OCI-M2 (cell line): ENCODE results near the gene GRM8.
"Not testable (repeated sequence)": the region's sequence is repeated elsewhere in the genome, so short reads cannot be mapped to it uniquely, and the experiment has no call there.

ENCODE experiments used
- DNase-seq: peaks from one replicate; lab custom pipeline; 2025; ENCODE audit not compliant: unreplicated experiment; lab: John Stamatoyannopoulos, UW

The GRM8 gene

GRCh38 chr7:126931581-126931980, 321.2 kb downstream of the GRM8 start:
- no peak for DNase-seq

- DNase-seq, result no peak
Observed at GRCh38 chr7:126930166-126930565, 322.6 kb downstream of the GRM8 start.

- DNase-seq, result no peak
Observed at GRCh38 chr7:126924477-126924876, 328.3 kb downstream of the GRM8 start.

- DNase-seq, result not testable (repeated sequence)
Observed at GRCh38 chr7:126911627-126912026, 341.1 kb downstream of the GRM8 start.

- DNase-seq, result not testable (repeated sequence)
Observed at GRCh38 chr7:126908564-126908963, 344.2 kb downstream of the GRM8 start.

DNA sequence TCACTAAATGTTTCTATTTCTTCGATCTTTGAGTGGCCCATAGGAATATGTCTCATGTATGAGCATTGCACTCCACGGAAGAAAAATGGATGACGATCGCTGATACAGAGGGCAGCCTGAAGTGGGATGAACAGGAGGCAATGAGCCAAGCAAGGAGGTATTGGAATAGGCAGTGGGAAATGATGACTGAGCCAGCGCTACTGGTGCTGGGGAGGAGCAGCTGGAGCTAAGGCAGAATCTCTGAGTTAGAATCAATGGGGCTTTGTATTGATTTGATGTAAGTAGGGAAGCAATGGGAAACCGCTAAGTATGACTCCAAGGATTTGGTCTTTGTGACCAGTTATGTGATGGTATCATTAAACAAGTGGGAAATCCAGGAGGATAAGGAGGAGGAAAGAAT, 345.1 kb downstream of the GRM8 start:
- not testable (repeated sequence) for DNase-seq

GRCh38 chr7:126905255-126905654, 347.5 kb downstream of the GRM8 start:
- DNase-seq, result not testable (repeated sequence)

GRCh38 chr7:126901041-126901765, 351.5 kb downstream of the GRM8 start:
- not testable (repeated sequence) for DNase-seq

DNA sequence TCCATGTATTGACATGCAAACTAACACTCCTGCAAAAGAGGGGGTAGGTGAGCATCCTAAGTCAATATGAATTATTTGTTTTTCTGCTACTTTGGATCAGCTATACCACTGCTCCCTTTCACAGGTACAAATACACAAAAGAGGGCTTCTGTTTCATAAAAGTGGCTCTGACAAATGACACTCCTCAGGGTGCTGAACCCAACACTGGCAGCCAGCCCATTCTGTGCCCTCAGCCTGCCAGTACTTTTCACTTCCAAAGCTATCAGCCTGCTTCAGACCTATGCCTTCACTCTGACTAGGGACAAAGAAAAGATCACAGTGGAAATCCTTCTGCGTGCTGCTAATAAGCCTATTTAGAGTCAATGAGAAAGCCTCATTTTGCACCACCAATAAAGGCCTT, 364.8 kb downstream of the GRM8 start:
- DNase-seq, result not testable (repeated sequence)

GRCh38 chr7:126887560-126887959, 365.2 kb downstream of the GRM8 start:
- not testable (repeated sequence) for DNase-seq

- not testable (repeated sequence) for DNase-seq
Observed at GRCh38 chr7:126882730-126883129, 370.0 kb downstream of the GRM8 start.

GRCh38 chr7:126881908-126882307, 370.8 kb downstream of the GRM8 start:
- not testable (repeated sequence) for DNase-seq

DNA sequence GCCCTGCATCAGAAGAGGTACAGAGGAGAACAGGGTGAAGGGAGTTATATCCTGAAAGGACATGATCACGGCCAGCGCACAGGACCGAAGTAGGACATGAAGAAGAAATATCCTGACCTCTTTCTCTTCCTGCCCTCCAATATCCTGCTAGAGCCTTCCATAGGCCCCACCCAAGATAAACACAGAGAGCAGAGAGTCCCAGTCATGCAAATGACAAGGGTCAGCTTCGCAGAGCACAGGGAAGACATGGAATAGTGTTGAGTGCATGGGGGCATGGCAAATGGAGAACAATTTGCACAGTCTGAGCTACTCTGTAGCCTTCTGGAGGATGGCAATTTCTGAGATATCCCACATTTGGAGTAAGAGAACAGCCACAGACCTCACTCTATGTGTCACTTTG, 371.4 kb downstream of the GRM8 start:
- DNase-seq, result no peak

DNA sequence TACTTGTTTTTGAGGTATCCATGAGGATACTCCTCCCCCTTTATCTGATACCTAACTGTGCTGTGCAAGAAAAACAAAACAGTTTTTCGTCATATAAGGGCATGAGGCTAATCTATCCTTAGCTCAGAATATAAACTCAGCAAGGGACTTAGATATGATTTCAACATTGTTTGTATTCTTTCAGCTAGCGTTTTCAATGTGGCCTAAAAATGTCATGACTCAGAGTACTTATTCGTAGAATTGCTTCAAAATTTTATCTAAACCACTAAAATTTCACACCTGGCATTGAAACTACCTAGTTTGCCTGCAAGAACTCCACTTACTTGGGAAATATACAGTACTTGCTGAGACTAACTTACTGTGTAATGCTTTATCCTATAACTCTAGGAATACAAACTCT, 376.2 kb downstream of the GRM8 start:
- not testable (repeated sequence) for DNase-seq

DNA sequence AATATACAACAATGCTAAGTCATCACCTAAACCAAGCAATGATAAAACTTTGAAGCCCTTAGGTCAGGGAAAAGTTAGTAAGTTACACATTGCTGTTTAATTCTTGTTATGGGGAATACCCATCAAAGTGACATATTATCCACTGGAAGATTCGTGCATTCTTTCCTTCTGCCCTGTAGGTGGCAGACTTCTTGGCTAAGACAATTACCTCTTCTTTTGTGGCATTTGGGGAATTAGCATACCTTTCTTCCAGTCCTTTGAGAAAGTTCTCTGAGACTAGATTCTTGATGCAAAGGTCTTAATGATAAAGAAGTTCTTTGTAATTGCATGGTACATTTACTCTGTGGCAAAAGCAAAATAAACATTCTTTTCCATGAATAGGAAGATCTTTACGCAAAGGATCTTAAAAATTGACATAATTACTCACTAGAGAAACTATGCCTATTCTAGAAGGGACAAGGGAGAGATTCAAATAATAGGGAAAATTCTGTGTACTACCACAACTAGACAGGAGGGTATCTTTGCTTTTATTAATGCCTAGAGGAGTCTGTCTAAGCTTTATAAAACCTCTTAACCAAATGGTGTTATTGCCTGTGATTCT, 395.9 kb downstream of the GRM8 start:
- no peak for DNase-seq

DNA sequence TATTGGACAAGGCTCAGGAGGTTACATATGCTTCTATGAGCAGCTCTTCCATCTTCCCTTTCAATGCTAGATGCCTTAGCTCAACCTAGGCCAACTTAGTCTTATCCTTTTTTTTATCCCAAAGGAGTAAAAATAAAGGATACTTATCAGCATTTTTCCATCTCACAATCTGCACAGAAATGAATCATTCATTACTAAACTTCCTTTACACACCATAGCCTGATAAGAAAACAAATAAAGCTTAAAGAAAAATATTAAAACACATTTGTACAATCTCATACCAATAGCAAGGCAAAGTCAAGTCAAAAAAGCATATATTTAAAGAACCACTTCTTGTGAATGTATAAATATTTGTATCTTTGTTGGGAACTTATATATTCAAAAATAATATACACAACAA, 407.4 kb downstream of the GRM8 start:
- DNase-seq, result no peak

DNA sequence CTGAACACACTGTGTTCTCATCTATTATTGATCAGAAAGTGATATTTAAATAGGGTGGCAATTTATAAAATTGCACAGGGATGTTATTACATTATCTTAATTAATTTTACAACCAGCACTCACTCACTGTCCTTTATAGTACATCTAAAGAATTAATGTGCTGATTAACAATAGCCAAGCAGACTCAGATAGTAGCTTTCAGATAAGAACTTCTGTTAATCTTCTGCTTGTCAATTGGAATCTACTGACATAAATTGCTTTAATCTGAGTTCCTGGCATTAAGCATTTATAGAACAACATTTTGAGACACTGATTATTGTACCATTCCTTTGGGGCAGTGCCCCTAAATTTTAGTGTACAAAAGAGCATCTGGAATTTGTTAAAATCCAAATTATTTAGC, 408.9 kb downstream of the GRM8 start:
- DNase-seq, result no peak

DNA sequence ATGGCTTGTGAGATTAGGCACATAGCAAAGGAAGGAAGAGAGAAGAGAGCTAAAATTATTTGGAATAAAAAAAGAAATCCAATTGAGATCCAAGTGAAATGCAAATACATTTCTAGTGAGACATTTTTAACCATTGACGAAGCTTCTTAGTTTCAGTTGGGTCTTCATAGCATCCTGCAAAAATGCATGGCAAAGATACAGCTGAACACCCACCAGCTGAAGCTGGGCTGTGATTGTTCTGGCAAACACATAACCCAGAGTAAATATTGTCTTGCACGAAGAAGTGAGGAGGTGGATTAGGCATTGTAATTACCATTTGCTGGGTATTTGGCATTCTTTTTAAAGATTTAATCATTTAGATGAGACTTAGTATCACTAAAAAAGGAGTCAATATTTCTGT, 409.4 kb downstream of the GRM8 start:
- DNase-seq, result no peak

- DNase-seq, result no peak
Observed at GRCh38 chr7:126842451-126842850, 410.3 kb downstream of the GRM8 start.

- no peak for DNase-seq
Observed at GRCh38 chr7:126840869-126841268, 411.9 kb downstream of the GRM8 start.

- DNase-seq, result no peak
Observed at GRCh38 chr7:126839624-126840023, 413.1 kb downstream of the GRM8 start.

DNA sequence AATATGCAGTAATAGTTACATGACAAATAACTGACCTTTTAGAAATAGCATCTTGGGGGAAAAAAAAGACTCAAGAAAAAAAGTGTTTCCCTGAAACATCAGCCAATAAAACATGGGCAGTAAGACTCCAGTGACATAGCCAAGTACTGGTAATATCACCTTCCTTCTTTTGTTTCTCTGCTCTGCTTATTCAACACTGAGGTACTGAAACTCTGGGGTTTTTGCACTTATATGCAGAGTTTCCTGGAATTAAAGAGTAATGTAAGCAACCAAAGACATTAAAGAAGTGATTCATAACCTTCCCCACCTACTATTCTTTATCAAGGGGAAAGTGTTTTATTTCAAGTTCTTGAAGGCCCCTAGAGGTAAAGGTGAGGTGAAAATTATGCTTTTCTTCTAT, 414.5 kb downstream of the GRM8 start:
- DNase-seq, result no peak

DNA sequence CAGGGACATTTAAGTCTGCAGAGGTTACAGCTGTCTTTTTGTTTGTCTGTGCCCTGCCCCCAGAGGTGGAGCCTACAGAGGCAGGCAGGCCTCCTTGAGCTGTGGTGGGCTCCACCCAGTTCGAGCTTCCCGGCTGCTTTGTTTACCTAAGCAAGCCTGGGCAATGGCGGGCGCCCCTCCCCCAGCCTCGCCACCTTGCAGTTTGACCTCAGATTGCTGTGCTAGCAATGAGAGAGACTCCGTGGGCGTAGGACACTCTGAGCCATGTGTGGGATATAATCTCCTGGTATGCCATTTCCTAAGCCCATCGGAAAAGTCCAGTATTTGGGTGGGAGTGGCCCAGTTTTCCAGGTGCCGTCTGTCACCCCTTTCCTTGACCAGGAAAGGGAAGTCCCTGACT, 421.5 kb downstream of the GRM8 start:
- not testable (repeated sequence) for DNase-seq
